ENCODE results near the gene GMIP. TPM values are rescaled to one million over a fixed set of nuclear protein-coding genes. Genes with fewer than 3 reads are reported as not detected.

The GMIP gene
- total RNA-seq, 1 donor from 2014 or later: 18.0 TPM

DNA sequence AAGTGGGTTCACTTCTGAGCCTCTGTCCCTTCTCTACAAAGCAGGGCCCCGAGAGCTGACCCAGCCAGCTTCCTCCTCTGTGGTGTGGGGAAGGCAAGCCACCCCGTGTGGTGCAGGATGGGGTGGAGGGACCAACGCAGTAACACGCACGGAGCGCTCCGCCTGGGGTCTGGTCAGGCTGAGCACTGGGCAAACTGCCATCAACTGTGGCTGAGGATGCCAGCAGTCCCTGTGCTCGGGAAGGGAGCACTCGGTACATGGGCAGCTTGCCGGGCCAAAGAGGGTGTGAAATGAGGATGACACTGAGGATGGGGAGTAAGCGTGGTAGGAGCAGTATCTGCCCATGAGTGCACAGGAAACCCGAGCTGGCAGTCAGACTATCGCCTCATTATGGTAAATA lies 7.6 kb upstream of the GMIP start:
- DNase-seq (ENCODE audit: low spot score): no peak
- no peaks in the 10 kb centered on the region for H3K4me1 Mint-ChIP-seq (ENCODE audit: low read depth)
- H3K36me3 Mint-ChIP-seq (ENCODE audit: low read depth): peaks cover 29% of the 10 kb centered on the region
- H3K27me3 Mint-ChIP-seq (ENCODE audit: low read depth): no peaks in the 10 kb centered on the region
- H3K27ac Mint-ChIP-seq (ENCODE audit: unreplicated experiment): no peak overlapping the region
- H3K9me3 Mint-ChIP-seq (ENCODE audit: low read depth): no peaks in the 10 kb centered on the region
- no peak overlapping the region for H3K4me3 Mint-ChIP-seq (ENCODE audit: unreplicated experiment)
- TF ChIP-seq CTCF (IDR thresholded peaks at IDR 0.05): no peak

GRCh38 chr19:19650331-19650730 lies 6.9 kb upstream of the GMIP start:
- Mint-ChIP-seq H3K4me1 (ENCODE audit: low read depth) (no peaks in the 10 kb centered on the region), H3K27me3 (ENCODE audit: low read depth) (no peaks in the 10 kb centered on the region)
- TF ChIP-seq CTCF (IDR thresholded peaks at IDR 0.05): no peak

DNA sequence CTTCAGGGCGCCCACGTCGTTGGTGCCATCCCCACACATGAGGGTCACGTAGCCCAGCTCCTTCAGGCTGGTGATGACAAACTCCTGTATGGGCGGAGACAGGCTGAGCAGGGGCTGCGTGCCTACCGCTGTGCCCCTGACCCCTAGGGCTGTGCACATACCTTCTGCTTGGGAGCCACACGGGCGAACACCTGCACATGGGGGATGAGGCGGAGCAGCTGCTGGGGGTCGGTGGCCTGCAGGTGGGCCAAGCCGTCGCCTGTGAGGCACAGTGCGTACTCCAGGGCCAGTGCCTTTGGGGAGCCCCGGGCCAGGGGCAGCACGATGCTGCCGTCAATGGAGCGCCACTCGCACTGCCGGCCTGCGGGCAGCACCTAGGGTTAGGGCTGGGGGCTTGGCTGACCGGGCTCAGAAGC lies 6.1 kb upstream of the GMIP start:
- no peak for DNase-seq (ENCODE audit: low spot score)
- H3K27ac Mint-ChIP-seq (ENCODE audit: unreplicated experiment): no peak overlapping the region

More at GRCh38 chr19:19650331-19650730, 6.9 kb upstream of the GMIP start:
- H3K36me3 Mint-ChIP-seq (ENCODE audit: low read depth): peaks cover 29% of the 10 kb centered on the region
- H3K4me3 Mint-ChIP-seq (ENCODE audit: unreplicated experiment): no peak overlapping the region
- no peak overlapping the region for H3K27ac Mint-ChIP-seq (ENCODE audit: unreplicated experiment)
- no peaks in the 10 kb centered on the region for H3K9me3 Mint-ChIP-seq (ENCODE audit: low read depth)
- no peak for DNase-seq (ENCODE audit: low spot score)

GRCh38 chr19:19649155-19649554 lies 5.7 kb upstream of the GMIP start:
- no peak for TF ChIP-seq CTCF (IDR thresholded peaks at IDR 0.05)
- H3K27ac Mint-ChIP-seq (ENCODE audit: unreplicated experiment): no peak overlapping the region
- H3K4me3 Mint-ChIP-seq (ENCODE audit: unreplicated experiment): no peak overlapping the region
- H3K27me3 Mint-ChIP-seq (ENCODE audit: low read depth): no peaks in the 10 kb centered on the region
- H3K4me1 Mint-ChIP-seq (ENCODE audit: low read depth): no peaks in the 10 kb centered on the region
- peaks cover 24% of the 10 kb centered on the region for H3K36me3 Mint-ChIP-seq (ENCODE audit: low read depth)
- DNase-seq (ENCODE audit: low spot score): no peak
- no peaks in the 10 kb centered on the region for H3K9me3 Mint-ChIP-seq (ENCODE audit: low read depth)

More for the DNA sequence above, 6.1 kb upstream of the GMIP start:
- no peaks in the 10 kb centered on the region for H3K4me1 Mint-ChIP-seq (ENCODE audit: low read depth)
- H3K4me3 Mint-ChIP-seq (ENCODE audit: unreplicated experiment): no peak overlapping the region
- peaks cover 26% of the 10 kb centered on the region for H3K36me3 Mint-ChIP-seq (ENCODE audit: low read depth)
- no peaks in the 10 kb centered on the region for H3K9me3 Mint-ChIP-seq (ENCODE audit: low read depth)
- TF ChIP-seq CTCF (IDR thresholded peaks at IDR 0.05): no peak
- H3K27me3 Mint-ChIP-seq (ENCODE audit: low read depth): no peaks in the 10 kb centered on the region

- H3K27ac Mint-ChIP-seq (ENCODE audit: unreplicated experiment): no peak overlapping the region
- TF ChIP-seq CTCF (IDR thresholded peaks at IDR 0.05): no peak
- peak; percentile 94 for DNase-seq (ENCODE audit: low spot score)
Observed at GRCh38 chr19:19647037-19647835, 3.8 kb upstream of the GMIP start.

More at GRCh38 chr19:19647037-19647835, 3.8 kb upstream of the GMIP start:
- Mint-ChIP-seq H3K9me3 (ENCODE audit: low read depth) (no peaks in the 10 kb centered on the region), H3K4me1 (ENCODE audit: low read depth) (peaks cover 12% of the 10 kb centered on the region), H3K27me3 (ENCODE audit: low read depth) (no peaks in the 10 kb centered on the region), H3K4me3 (ENCODE audit: unreplicated experiment) (no peak overlapping the region), H3K36me3 (ENCODE audit: low read depth) (peaks cover 14% of the 10 kb centered on the region)

Measured in chondrocyte (in vitro differentiated cells).